ENCODE data around the gene ZBTB1.
A peak's percentile ranks its signal among the peaks of the same experiment; 100 is the strongest.

DNA sequence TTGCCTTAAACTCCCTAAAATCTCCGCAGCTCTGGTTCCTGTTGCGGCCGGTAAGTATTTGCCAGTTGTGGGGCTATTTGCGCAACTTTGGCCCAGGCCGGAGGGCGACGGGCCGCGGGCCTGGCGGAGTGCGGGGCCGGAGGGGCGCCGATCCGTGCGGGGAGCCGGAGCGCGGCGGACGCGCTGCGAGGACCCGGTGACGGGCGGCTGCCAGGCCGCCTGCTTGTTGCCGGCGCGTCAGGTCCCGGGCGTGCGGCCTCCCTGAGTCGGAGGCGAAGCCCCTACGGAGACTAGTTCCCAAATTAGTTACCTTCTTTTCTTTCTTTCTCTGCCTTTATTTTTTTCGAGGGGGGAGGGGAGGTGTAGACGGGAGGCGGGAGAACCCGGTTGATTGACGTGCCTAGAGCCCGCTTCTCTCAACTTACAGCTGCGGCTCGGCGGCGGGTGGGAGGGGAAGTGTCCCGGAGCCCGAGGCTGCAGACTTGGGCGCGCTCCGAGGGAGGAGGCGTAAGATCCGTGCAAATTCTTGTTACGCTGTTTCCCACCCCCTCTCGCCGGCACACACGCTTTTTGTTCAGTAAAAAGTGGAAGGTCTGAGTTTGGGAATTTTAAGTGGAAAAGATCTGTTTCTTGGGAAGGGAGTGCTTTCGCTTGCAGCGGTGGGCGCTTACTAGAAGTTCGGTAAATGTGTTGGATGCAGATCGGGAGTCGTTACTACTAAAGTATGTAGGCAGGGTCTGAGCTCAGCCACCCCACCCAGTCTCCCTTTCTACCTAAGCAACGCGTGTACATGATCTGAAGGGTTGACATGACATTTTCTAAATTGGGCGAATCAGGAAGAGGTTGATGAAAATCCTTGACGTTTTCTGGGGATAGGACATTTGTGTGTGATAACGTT lies 576 bp downstream of the ZBTB1 start:
- TF ChIP-seq CTCF (IDR thresholded peaks at IDR 0.05) (peak in 2 of 6 experiments; percentile 0 to 4), POLR2A (IDR thresholded peaks at IDR 0.05) (peak in 2 of 4 donors; percentile 0 to 39), EP300 (IDR thresholded peaks at IDR 0.05) (no peak), POLR2AphosphoS5 (IDR thresholded peaks at IDR 0.05) (peak; percentile 20 to 50)

Measured in upper lobe of left lung (tissue), 4 donors.